HepG2 (cell line): Measurements from ENCODE around the gene ICAM5. TPM values are rescaled to one million over a fixed set of nuclear protein-coding genes. Genes with fewer than 3 reads are reported as not detected.

ENCODE experiments used
- ARID2 ChIP-seq: sonication (generic); formaldehyde crosslinking; IDR thresholded peaks from 2 replicates; pipeline ENCODE4 v1.8.1; 2022; ENCODE audit warnings: mild to moderate bottlenecking, missing genetic modification reagents, borderline replicate concordance
- CHCHD3 ChIP-seq: sonication (generic); formaldehyde crosslinking; IDR thresholded peaks from 2 replicates; pipeline ENCODE4 v1.8.0; 2022; ENCODE audit warnings: mild to moderate bottlenecking, missing genetic modification reagents, moderate library complexity
- GABPB1 ChIP-seq: IDR thresholded peaks from 2 replicates; pipeline ENCODE4 v1.6.1; 2016; ENCODE audit warnings: mild to moderate bottlenecking, missing genetic modification reagents, moderate library complexity, missing compliant biosample characterization
- HBP1 ChIP-seq: IDR thresholded peaks from 2 replicates; pipeline ENCODE4 v1.6.1; 2016; ENCODE audit warnings: low read depth, control low read depth
- HNF4A ChIP-seq: sonication (generic); formaldehyde crosslinking; IDR thresholded peaks from 2 replicates; pipeline ENCODE4 v1.4.0; 2020; ENCODE audit warnings: missing genetic modification reagents
- KDM5B ChIP-seq: sonication (generic); formaldehyde crosslinking; IDR thresholded peaks from 2 replicates; pipeline ENCODE4 v1.4.0; 2020; ENCODE audit warnings: missing genetic modification reagents, mild to moderate bottlenecking, borderline replicate concordance
- KLF9 ChIP-seq: IDR thresholded peaks from 2 replicates; pipeline ENCODE4 v1.6.1; 2016; ENCODE audit warnings: low read depth
- RAD51 ChIP-seq: fragments of 450-650 bp; IDR thresholded peaks from 2 replicates; pipeline ENCODE4 v1.6.1; 2016; ENCODE audit warnings: borderline replicate concordance
- STAT6 ChIP-seq: sonication (generic); formaldehyde crosslinking; IDR thresholded peaks from 2 replicates; pipeline ENCODE4 v1.4.0; 2020; ENCODE audit warnings: missing genetic modification reagents, mild to moderate bottlenecking, borderline replicate concordance
- TBL1XR1 ChIP-seq: fragments of 150-350 bp; IDR thresholded peaks from 2 replicates; pipeline ENCODE4 v1.6.1; 2014; ENCODE audit warnings: borderline replicate concordance, low read length; ENCODE audit not compliant: partially characterized antibody
- ZFP36L2 ChIP-seq: sonication (generic); formaldehyde crosslinking; IDR thresholded peaks from 2 replicates; pipeline ENCODE4 v1.4.0; 2020; ENCODE audit warnings: missing genetic modification reagents
- ZNF263 ChIP-seq: sonication (generic); formaldehyde crosslinking; IDR thresholded peaks from 2 replicates; pipeline ENCODE4 v1.4.0; 2020; ENCODE audit warnings: missing genetic modification reagents
- ZNF460 ChIP-seq: sonication (generic); formaldehyde crosslinking; IDR thresholded peaks from 2 replicates; pipeline ENCODE4 v1.5.1; 2020; ENCODE audit warnings: missing genetic modification reagents, mild to moderate bottlenecking, borderline replicate concordance
- ZNF557 ChIP-seq: sonication (generic); formaldehyde crosslinking; IDR thresholded peaks from 2 replicates; pipeline ENCODE4 v1.4.0; 2020; ENCODE audit warnings: missing genetic modification reagents
- ZNF747 ChIP-seq: sonication (generic); formaldehyde crosslinking; IDR thresholded peaks from 2 replicates; pipeline ENCODE4 v1.8.1; 2023; ENCODE audit warnings: missing genetic modification reagents, mild to moderate bottlenecking, borderline replicate concordance
- ZNF780A ChIP-seq: sonication (generic); formaldehyde crosslinking; IDR thresholded peaks from 2 replicates; pipeline ENCODE4 v1.8.0; 2022; ENCODE audit warnings: mild to moderate bottlenecking, missing genetic modification reagents, moderate library complexity
- ZNF879 ChIP-seq: sonication (generic); formaldehyde crosslinking; IDR thresholded peaks from 2 replicates; pipeline ENCODE4 v1.8.1; 2023; ENCODE audit warnings: missing genetic modification reagents
- polyA plus RNA-seq, 8 experiments: library from polyadenylated mRNA; depleted of rRNA in 3 of 8; stranded (reverse) in 7 of 8; unstranded in 1 of 8; fragments of >200 nt; fragmentation: Illumina TruSeq in 4 of 8; extraction: Trizol in 4 of 8; gene quantifications; 2 replicates each; pipeline versions ENCODE4 v1.2.1 to v1.2.3, GENCODE V29; 2011 to 2016; ENCODE audit warnings: low read depth in 4 of 8, missing spikeins in 1 of 8, mixed read lengths in 1 of 8; ENCODE audit not compliant: insufficient read depth in 1 of 8
- total RNA-seq, 5 experiments: library from RNA; depleted of rRNA; stranded (reverse); fragments of >200 nt; fragmentation: Illumina TruSeq; extraction: Trizol; gene quantifications; 2 replicates each; pipeline ENCODE4 v1.2.3, GENCODE V29; 2016; ENCODE audit warnings: low read depth in 1 of 5

ICAM5 gene
- total and polyA plus RNA-seq, 2 of the 13 experiments (the other 11 are each of a cell fraction or from before 2014, with no cell fraction given) = 0.46 to 1.6 TPM

GRCh38 chr19:10289167-10289835 is 451 bp upstream of the ICAM5 start (continued):
- TF ChIP-seq STAT6 (CRISPR knock-in tag) = no peak
- no peak for TF ChIP-seq TBL1XR1
- TF ChIP-seq ARID2 (CRISPR knock-in tag) = no peak
- TF ChIP-seq ZNF780A (CRISPR knock-in tag) = no peak
- TF ChIP-seq ZNF263 (CRISPR knock-in tag) = no peak
- no peak for TF ChIP-seq ZNF557
- no peak for TF ChIP-seq KLF9 (CRISPR knock-in tag)
- peak; percentile 75; the same call in 1 of the 2 replicates for TF ChIP-seq KDM5B (CRISPR knock-in tag)
- TF ChIP-seq HNF4A (CRISPR knock-in tag) = no peak
- TF ChIP-seq HBP1 (CRISPR knock-in tag) = no peak
- TF ChIP-seq GABPB1 (CRISPR knock-in tag) = no peak
- peak; percentile 65; the same call in 1 of the 2 replicates for TF ChIP-seq ZNF879 (CRISPR knock-in tag)
- TF ChIP-seq ZNF747 (CRISPR knock-in tag) = no peak
- TF ChIP-seq ZNF460 (CRISPR knock-in tag) = no peak
- TF ChIP-seq ZFP36L2 = no peak
- TF ChIP-seq CHCHD3 = no peak
- no peak for TF ChIP-seq RAD51
